Caco-2 (cell line): ENCODE data around the gene PHF20. TPM values are rescaled to one million over a fixed set of nuclear protein-coding genes. Genes with fewer than 3 reads are reported as not detected.

Experiments
- BruUV-seq: library from RNA; stranded (reverse); fragments of 400-500 nt; replicated peaks from 2 replicates; lab custom pipeline; 2021; lab: Mats Ljungman, UMichigan
- CTCF ChIA-PET: fragments of 300-600 bp; sonication (Branson Sonifier 250); formaldehyde crosslinking; loops from one replicate; lab custom pipeline; 2022; ENCODE audit warnings: antibody characterized with exemption; lab: Charles Lee
- POLR2A ChIA-PET: fragments of 300-600 bp; sonication (Branson Sonifier 250); formaldehyde crosslinking; loops from one replicate; lab custom pipeline; 2022; ENCODE audit warnings: antibody characterized with exemption; lab: Charles Lee
- DNase-seq, 2 experiments: peaks; one replicate each; pipeline versions ENCODE4 v3.0.0 to v3.0.0-alpha.2; 2020 to 2022
- H3K27me3 ChIP-seq: replicated peaks from 2 replicates; pipeline ENCODE4 v1.6.0; 2011; ENCODE audit warnings: low read length; ENCODE audit not compliant: control insufficient read depth, insufficient read depth
- H3K36me3 ChIP-seq: 2 replicates; pipeline ENCODE4 v1.5.1; 2011; ENCODE audit warnings: low read length; ENCODE audit not compliant: control insufficient read depth, insufficient read depth
- H3K4me1 ChIP-seq: fragments of 250-450 bp; sonication (Bioruptor Pico); 2 replicates; pipeline ENCODE4 v1.5.1; 2020; ENCODE audit warnings: mild to moderate bottlenecking
- H3K4me3 ChIP-seq: 2 replicates; pipeline ENCODE4 v1.5.1; 2011; ENCODE audit warnings: low read depth, mild to moderate bottlenecking, control low read depth, low read length
- H3K9me3 ChIP-seq: fragments of 250-450 bp; sonication (Bioruptor Pico); 2 replicates; pipeline ENCODE4 v1.5.1; 2020; ENCODE audit warnings: mild to moderate bottlenecking, moderate library complexity
- H3K27ac Mint-ChIP-seq: one replicate; pipeline ENCODE4 v1.8.0; 2022; ENCODE audit warnings: mixed read lengths; ENCODE audit not compliant: unreplicated experiment
- H3K27me3 Mint-ChIP-seq: one replicate; pipeline ENCODE4 v1.8.0; 2022; ENCODE audit warnings: mixed read lengths; ENCODE audit not compliant: insufficient read depth, unreplicated experiment
- H3K36me3 Mint-ChIP-seq: one replicate; pipeline ENCODE4 v1.8.0; 2022; ENCODE audit warnings: mild to moderate bottlenecking, mixed read lengths; ENCODE audit not compliant: insufficient read depth, unreplicated experiment
- H3K4me1 Mint-ChIP-seq: one replicate; pipeline ENCODE4 v1.8.0; 2022; ENCODE audit warnings: low read depth, mixed read lengths; ENCODE audit not compliant: unreplicated experiment
- H3K4me3 Mint-ChIP-seq: one replicate; pipeline ENCODE4 v1.8.0; 2022; ENCODE audit warnings: mild to moderate bottlenecking, moderate library complexity, mixed read lengths; ENCODE audit not compliant: unreplicated experiment
- H3K9me3 Mint-ChIP-seq: one replicate; pipeline ENCODE4 v1.8.0; 2022; ENCODE audit warnings: mixed read lengths; ENCODE audit not compliant: unreplicated experiment
- intact Hi-C: fragments of 100-400 bp; cut with micrococcal nuclease; formaldehyde crosslinking; loops from one replicate; pipeline ENCODE4 v1.10.0; 2022; ENCODE audit not compliant: unreplicated experiment
- total RNA-seq: library from RNA; stranded (reverse); gene quantifications from 2 replicates; pipeline ENCODE4 v1.2.3, GENCODE V29; 2022
- TF ChIP-seq, protein P1 (sequence below), 2 experiments: fragments of 200-600 bp in 1 of 2; IDR thresholded peaks; 1 replicate in 1 of 2; 2 replicates in 1 of 2; pipeline versions ENCODE4 v1.5.1 to v1.8.0; 2011 to 2022; ENCODE audit warnings: antibody characterized with exemption in 1 of 2, control low read depth in 1 of 2, inconsistent platforms in 1 of 2, low read depth in 1 of 2, low read length in 1 of 2, mild to moderate bottlenecking in 1 of 2, moderate library complexity in 1 of 2; ENCODE audit not compliant: insufficient read depth in 1 of 2, severe bottlenecking in 1 of 2, unreplicated experiment in 1 of 2

PHF20 gene
- total RNA-seq, 1 experiment from 2014 or later: 109 TPM

DNA sequence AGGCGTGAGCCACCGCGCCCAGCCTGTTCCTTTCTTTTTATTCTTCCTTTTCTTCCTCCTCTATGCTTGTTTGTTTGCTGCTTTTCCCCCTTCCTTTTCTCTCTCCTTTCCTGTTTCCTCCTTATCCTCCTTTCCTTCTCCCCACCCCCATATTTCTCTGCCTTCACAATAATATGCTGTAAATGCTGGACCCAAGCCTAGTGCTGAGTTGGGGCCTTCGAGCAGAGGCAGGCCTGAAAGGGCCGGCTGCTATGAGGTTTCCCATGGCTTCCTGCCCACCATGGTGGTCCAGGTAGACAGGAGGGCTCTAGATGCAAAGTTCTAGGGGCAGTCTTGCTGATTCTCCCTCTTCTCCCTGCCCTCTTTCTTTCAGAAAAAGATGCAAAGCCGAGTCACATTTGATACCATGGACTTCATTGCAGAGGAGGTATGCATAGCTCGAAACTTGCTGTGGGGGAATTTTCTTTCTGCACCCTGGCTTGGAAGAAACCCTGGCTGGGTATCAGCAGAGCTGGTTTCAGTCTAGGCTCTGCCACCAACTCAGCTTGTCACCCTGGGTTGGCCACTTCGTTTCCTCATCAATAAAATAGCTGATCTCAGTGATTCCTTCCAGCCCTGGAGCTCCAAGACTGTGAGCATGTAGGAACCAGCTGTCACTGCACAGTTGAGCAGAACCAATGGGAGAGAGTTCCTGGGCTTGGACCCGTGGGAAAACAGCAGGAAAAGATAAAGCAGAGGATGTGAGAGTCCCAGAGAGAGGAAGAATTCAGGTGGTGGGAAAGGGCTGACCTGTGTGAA lies 204.0 kb downstream of the PHF20 start:
- H3K4me3 ChIP-seq: no peak overlapping the region
- H3K27me3 Mint-ChIP-seq: no peaks in the 10 kb centered on the region
- ChIA-PET CTCF (interaction anchor here (1.1 to 2.0 kb wide), 2 partner anchors 15 to 21 kb away, joined by 5 to 7 read pairs; partner anchors contain the start of gene SCAND1), POLR2A (interaction anchor here (0.6 to 1.2 kb wide), 2 partner anchors 21 to 227 kb away, joined by 3 to 4 read pairs; no protein-coding TSS in a partner anchor)
- no peaks in the 10 kb centered on the region for H3K4me1 Mint-ChIP-seq
- peaks cover 17% of the 10 kb centered on the region for H3K9me3 Mint-ChIP-seq
- H3K36me3 Mint-ChIP-seq: no peaks in the 10 kb centered on the region
- no peaks in the 10 kb centered on the region for H3K4me1 ChIP-seq
- intact Hi-C loops: no loop called here
- H3K27ac Mint-ChIP-seq: no peak overlapping the region
- TF ChIP-seq, protein P1, sequence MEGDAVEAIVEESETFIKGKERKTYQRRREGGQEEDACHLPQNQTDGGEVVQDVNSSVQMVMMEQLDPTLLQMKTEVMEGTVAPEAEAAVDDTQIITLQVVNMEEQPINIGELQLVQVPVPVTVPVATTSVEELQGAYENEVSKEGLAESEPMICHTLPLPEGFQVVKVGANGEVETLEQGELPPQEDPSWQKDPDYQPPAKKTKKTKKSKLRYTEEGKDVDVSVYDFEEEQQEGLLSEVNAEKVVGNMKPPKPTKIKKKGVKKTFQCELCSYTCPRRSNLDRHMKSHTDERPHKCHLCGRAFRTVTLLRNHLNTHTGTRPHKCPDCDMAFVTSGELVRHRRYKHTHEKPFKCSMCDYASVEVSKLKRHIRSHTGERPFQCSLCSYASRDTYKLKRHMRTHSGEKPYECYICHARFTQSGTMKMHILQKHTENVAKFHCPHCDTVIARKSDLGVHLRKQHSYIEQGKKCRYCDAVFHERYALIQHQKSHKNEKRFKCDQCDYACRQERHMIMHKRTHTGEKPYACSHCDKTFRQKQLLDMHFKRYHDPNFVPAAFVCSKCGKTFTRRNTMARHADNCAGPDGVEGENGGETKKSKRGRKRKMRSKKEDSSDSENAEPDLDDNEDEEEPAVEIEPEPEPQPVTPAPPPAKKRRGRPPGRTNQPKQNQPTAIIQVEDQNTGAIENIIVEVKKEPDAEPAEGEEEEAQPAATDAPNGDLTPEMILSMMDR (IDR thresholded peaks at IDR 0.05; ENCODE audit: insufficient read depth in 1 of 2, low read depth in 1 of 2, low read length in 1 of 2, severe bottlenecking in 1 of 2, unreplicated experiment in 1 of 2): no peak
- BruUV-seq: no TSS peak
- 0 out of 2 replicates have a peak, but pooled peaks cover 1% of the 10 kb centered on the region for H3K27me3 ChIP-seq
- no peaks in the 10 kb centered on the region for H3K36me3 ChIP-seq
- H3K4me3 Mint-ChIP-seq: no peak overlapping the region
- peaks cover 11% of the 10 kb centered on the region; the same call in 1 of the 2 replicates for H3K9me3 ChIP-seq
- no peak for DNase-seq

DNA sequence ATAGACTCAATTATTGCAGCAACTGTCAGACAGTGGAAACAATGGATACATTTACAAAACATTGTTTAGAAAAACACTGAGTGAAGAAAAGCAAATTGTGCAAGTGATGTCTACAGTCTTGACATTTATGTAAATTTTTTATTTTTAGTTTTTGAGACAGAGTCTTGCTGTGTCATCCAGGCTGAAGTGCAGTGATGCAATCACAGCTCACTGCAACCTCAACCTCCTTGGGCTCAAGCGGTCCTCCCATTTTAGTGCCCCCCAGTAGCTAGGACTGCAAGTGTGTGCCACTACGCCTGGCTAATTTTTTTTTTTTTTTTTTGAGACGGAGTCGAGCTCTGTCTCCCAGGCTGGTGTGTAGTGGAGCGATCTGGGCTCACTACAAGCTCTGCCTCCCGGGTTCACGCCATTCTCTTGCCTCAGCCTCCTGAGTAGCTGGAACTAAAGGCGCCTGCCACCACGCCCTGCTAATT lies 206.3 kb downstream of the PHF20 start:
- intact Hi-C loops: no loop called here
- Mint-ChIP-seq H3K4me1 (no peaks in the 10 kb centered on the region), H3K27ac (no peak overlapping the region), H3K36me3 (no peaks in the 10 kb centered on the region), H3K4me3 (no peak overlapping the region), H3K27me3 (no peaks in the 10 kb centered on the region), H3K9me3 (peaks cover 9% of the 10 kb centered on the region)
- Histone ChIP-seq H3K27me3 (0 out of 2 replicates have a peak, but pooled peaks cover 1% of the 10 kb centered on the region), H3K4me3 (no peak overlapping the region), H3K36me3 (no peaks in the 10 kb centered on the region), H3K9me3 (no peaks in the 10 kb centered on the region), H3K4me1 (no peaks in the 10 kb centered on the region)
- CTCF ChIA-PET: interaction anchor here (0.7 to 2.2 kb wide), 4 partner anchors 13 to 460 kb away, joined by 4 to 6 read pairs (median 4); partner anchors contain the start of gene SCAND1
- BruUV-seq: no TSS peak
- no peak for DNase-seq
- POLR2A ChIA-PET: interaction anchor here (0.7 kb wide), 1 partner anchor 132 kb away, joined by 10 read pairs; no protein-coding TSS in a partner anchor
- TF ChIP-seq, protein P1 (IDR thresholded peaks at IDR 0.05; ENCODE audit: insufficient read depth in 1 of 2, low read depth in 1 of 2, low read length in 1 of 2, severe bottlenecking in 1 of 2, unreplicated experiment in 1 of 2): no peak

DNA sequence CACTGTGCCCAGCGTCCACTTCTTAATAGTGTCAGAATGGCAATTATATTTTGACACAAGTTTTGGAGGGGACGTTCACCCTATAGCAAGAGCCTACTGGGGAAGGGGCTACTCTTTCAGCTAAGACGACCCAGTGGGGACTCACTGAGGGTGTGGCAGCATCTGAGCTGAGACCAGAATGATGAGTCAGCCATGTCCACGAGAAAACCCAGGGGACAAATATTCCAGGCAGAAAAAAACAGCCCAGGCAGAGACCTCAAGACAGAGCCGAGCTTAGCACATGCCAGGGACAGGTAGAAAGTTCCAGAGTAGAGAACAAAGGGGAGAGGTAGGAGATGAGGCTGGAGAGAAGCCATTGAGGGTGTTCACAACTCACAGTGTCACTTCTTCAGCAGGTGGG lies 207.7 kb downstream of the PHF20 start:
- Mint-ChIP-seq H3K27ac (no peak overlapping the region), H3K4me3 (no peak overlapping the region), H3K36me3 (no peaks in the 10 kb centered on the region), H3K4me1 (no peaks in the 10 kb centered on the region), H3K27me3 (no peaks in the 10 kb centered on the region), H3K9me3 (peaks cover 9% of the 10 kb centered on the region)
- Histone ChIP-seq H3K27me3 (0 out of 2 replicates have a peak, but pooled peaks cover 1% of the 10 kb centered on the region), H3K9me3 (no peaks in the 10 kb centered on the region), H3K36me3 (no peaks in the 10 kb centered on the region), H3K4me3 (no peak overlapping the region), H3K4me1 (no peaks in the 10 kb centered on the region)
- no TSS peak for BruUV-seq
- TF ChIP-seq, protein P1 (IDR thresholded peaks at IDR 0.05; ENCODE audit: insufficient read depth in 1 of 2, low read depth in 1 of 2, low read length in 1 of 2, severe bottlenecking in 1 of 2, unreplicated experiment in 1 of 2): no peak
- POLR2A ChIA-PET: no interaction called here
- CTCF ChIA-PET: interaction anchor here (0.6 to 6.5 kb wide), 4 partner anchors 13 to 195 kb away, joined by 3 to 81 read pairs (median 4); partner anchors contain the start of gene SCAND1
- intact Hi-C loops: no loop called here
- no peak for DNase-seq
